MM.1S (cell line): ENCODE data around the gene IL17RE.

Source experiments
- DNase-seq: peaks from one replicate; pipeline ENCODE4 v3.0.0-alpha.2; 2015
- H2AFZ ChIP-seq: fragments of 300-600 bp; sonication (generic); 2 replicates; pipeline ENCODE4 v1.6.0; 2016; ENCODE audit warnings: antibody characterized with exemption, low read length
- H3F3A ChIP-seq: fragments of 300-600 bp; sonication (generic); 2 replicates; pipeline ENCODE4 v1.6.1; 2016; ENCODE audit warnings: mild to moderate bottlenecking, antibody characterized with exemption, low read length, moderate library complexity, mixed read lengths; ENCODE audit not compliant: insufficient read depth
- H3K27ac ChIP-seq: fragments of 300-600 bp; sonication (generic); 2 replicates; pipeline ENCODE4 v1.5.1; 2016; ENCODE audit warnings: mild to moderate bottlenecking, low read length
- H3K27me3 ChIP-seq: fragments of 300-600 bp; sonication (generic); replicated peaks from 2 replicates; pipeline ENCODE4 v1.6.0; 2016; ENCODE audit warnings: low read length; ENCODE audit not compliant: insufficient read depth
- H3K36me3 ChIP-seq: fragments of 300-600 bp; sonication (generic); replicated peaks from 2 replicates; pipeline ENCODE4 v1.6.1; 2016; ENCODE audit warnings: mild to moderate bottlenecking, low read length, mixed read lengths; ENCODE audit not compliant: insufficient read depth
- H3K4me1 ChIP-seq: fragments of 300-600 bp; sonication (generic); 2 replicates; pipeline ENCODE4 v1.6.1; 2016; ENCODE audit warnings: low read length, mixed read lengths
- H3K4me2 ChIP-seq: fragments of 300-600 bp; sonication (generic); 2 replicates; pipeline ENCODE4 v1.6.0; 2016; ENCODE audit warnings: low read depth, low read length
- H3K4me3 ChIP-seq: fragments of 300-600 bp; sonication (generic); 2 replicates; pipeline ENCODE4 v1.5.1; 2016; ENCODE audit warnings: low read length, mixed read lengths
- H3K79me2 ChIP-seq: fragments of 300-600 bp; sonication (generic); 2 replicates; pipeline ENCODE4 v1.6.1; 2016; ENCODE audit warnings: mixed run types, low read length, mixed read lengths
- H3K9ac ChIP-seq: fragments of 300-600 bp; sonication (generic); 2 replicates; pipeline ENCODE4 v1.6.1; 2016; ENCODE audit warnings: low read length, mixed read lengths
- H3K9me2 ChIP-seq: fragments of 300-600 bp; sonication (generic); replicated peaks from 2 replicates; pipeline ENCODE4 v1.6.1; 2016; ENCODE audit warnings: mild to moderate bottlenecking, low read length, mixed read lengths; ENCODE audit not compliant: insufficient read depth
- H3K9me3 ChIP-seq: fragments of 300-600 bp; sonication (generic); replicated peaks from 2 replicates; pipeline ENCODE4 v1.6.1; 2016; ENCODE audit warnings: mild to moderate bottlenecking, low read length, mixed read lengths; ENCODE audit not compliant: insufficient read depth
- H4K20me1 ChIP-seq: fragments of 300-600 bp; sonication (generic); 2 replicates; pipeline ENCODE4 v1.6.1; 2016; ENCODE audit warnings: mild to moderate bottlenecking, low read length, moderate library complexity, mixed read lengths; ENCODE audit not compliant: insufficient read depth
- EZH2 ChIP-seq: fragments of 300-600 bp; sonication (generic); optimal IDR thresholded peaks from 2 replicates; pipeline ENCODE3; 2017; ENCODE audit warnings: low read depth, mild to moderate bottlenecking, antibody characterized with exemption, low read length, mixed read lengths
- EZH2phosphoT487 ChIP-seq: fragments of 300-600 bp; sonication (generic); IDR thresholded peaks from 2 replicates; pipeline ENCODE4 v1.6.1; 2018; ENCODE audit warnings: antibody characterized with exemption, low read length
- TF ChIP-seq, protein P1 (sequence below): fragments of 300-600 bp; sonication (generic); IDR thresholded peaks from 2 replicates; pipeline ENCODE4 v1.5.1; 2016; ENCODE audit warnings: antibody characterized with exemption, low read length, mixed read lengths

Gene IL17RE

GRCh38 chr3:9881441-9881840 is 21.2 kb upstream of the IL17RE start:
- no peaks in the 10 kb centered on the region for H3F3A ChIP-seq
- H3K9me3 ChIP-seq, result no peaks in the 10 kb centered on the region
- TF ChIP-seq EZH2phosphoT487 (no peak), EZH2 (no peak)
- TF ChIP-seq, protein P1, sequence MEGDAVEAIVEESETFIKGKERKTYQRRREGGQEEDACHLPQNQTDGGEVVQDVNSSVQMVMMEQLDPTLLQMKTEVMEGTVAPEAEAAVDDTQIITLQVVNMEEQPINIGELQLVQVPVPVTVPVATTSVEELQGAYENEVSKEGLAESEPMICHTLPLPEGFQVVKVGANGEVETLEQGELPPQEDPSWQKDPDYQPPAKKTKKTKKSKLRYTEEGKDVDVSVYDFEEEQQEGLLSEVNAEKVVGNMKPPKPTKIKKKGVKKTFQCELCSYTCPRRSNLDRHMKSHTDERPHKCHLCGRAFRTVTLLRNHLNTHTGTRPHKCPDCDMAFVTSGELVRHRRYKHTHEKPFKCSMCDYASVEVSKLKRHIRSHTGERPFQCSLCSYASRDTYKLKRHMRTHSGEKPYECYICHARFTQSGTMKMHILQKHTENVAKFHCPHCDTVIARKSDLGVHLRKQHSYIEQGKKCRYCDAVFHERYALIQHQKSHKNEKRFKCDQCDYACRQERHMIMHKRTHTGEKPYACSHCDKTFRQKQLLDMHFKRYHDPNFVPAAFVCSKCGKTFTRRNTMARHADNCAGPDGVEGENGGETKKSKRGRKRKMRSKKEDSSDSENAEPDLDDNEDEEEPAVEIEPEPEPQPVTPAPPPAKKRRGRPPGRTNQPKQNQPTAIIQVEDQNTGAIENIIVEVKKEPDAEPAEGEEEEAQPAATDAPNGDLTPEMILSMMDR, result no peak
- H2AFZ ChIP-seq, result no peak overlapping the region
- H4K20me1 ChIP-seq, result no peaks in the 10 kb centered on the region
- no peaks in the 10 kb centered on the region for H3K27me3 ChIP-seq
- no peaks in the 10 kb centered on the region for H3K4me1 ChIP-seq
- no peak overlapping the region for H3K4me2 ChIP-seq
- H3K36me3 ChIP-seq, result no peaks in the 10 kb centered on the region
- no peaks in the 10 kb centered on the region for H3K79me2 ChIP-seq
- DNase-seq, result no peak
- H3K9ac ChIP-seq, result no peak overlapping the region
- no peak overlapping the region for H3K27ac ChIP-seq
- no peak overlapping the region for H3K4me3 ChIP-seq
- no peaks in the 10 kb centered on the region for H3K9me2 ChIP-seq

DNA sequence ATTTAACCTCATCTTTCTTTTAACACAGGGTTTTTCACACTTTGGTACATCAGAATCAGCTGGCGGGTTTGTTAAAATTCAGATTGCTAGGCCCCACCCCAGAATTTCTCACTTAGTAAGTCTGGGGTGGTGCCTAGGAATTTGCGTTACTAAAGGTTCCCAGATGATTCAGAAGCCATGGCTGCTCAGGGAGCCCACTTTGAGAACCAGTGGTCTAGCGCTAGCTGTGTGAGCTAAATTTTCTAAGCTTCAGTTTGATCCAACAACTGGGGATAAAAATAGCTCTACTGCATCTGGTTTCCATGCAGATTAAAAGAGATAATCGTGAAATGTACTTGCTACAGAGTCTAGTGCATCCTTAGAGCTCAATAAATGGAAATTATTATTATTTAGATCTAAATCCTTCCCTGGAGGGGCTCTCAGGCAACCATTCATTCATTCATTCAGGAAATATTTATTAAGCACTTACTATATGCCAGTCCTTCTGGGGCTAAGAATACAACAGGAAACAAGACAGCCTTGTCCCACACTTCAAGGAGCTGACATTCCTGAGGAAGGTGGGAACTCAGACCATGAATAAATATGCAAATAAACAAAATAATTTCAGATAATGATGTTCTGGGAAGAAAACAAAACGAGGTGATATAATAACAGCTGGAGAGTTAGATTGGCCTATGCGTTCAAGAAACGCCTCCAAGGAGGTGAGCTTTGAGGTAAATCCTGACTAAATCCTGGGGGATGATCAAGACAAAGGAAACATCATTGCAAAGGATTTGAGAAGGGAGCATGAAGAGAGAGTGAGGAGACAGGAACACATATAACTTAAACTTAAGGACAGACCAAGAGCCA is 18.7 kb upstream of the IL17RE start:
- Histone ChIP-seq H3K79me2 (no peaks in the 10 kb centered on the region), H3K9me3 (no peaks in the 10 kb centered on the region), H3K4me1 (no peaks in the 10 kb centered on the region), H3K9ac (no peak overlapping the region), H3K36me3 (no peaks in the 10 kb centered on the region), H3K4me2 (no peak overlapping the region), H3K27ac (no peak overlapping the region), H4K20me1 (no peaks in the 10 kb centered on the region), H2AFZ (no peak overlapping the region), H3K4me3 (no peak overlapping the region), H3F3A (no peaks in the 10 kb centered on the region), H3K9me2 (no peaks in the 10 kb centered on the region), H3K27me3 (no peaks in the 10 kb centered on the region; the same call in 1 of the 2 replicates)
- TF ChIP-seq, protein P1, result no peak
- no peak for TF ChIP-seq EZH2phosphoT487
- no peak for TF ChIP-seq EZH2
- DNase-seq, result no peak

DNA sequence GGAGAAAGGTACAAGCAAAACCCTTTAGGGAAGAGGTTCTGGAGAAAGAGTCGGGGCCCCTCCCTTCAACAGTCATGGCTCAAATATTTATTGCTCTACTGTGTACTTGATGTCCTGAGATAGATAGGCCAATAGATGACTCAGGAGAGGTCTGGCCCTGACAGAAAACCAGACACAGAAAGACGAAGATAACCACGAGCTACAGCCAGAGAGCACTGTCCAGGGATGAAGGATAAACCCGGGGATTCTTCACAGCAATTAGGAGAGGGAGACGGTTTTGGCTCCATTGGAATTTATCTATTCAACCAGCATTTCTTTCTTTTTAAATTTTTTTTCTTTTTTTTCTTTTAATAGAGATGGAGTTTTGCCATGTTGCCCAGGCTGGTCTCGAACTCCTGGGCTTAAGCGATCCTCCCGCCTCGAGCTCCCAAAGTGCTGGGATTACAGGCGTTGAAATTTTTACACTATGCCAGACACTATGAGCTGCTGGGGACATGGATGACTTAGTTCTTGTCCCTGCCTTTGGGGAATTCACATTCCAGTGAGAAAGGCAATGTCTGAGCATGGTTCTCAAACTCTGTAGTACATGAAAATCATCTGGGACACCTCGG is 18.0 kb upstream of the IL17RE start:
- Histone ChIP-seq H3K4me3 (no peak overlapping the region), H3F3A (no peaks in the 10 kb centered on the region), H3K27ac (no peak overlapping the region), H3K9me3 (no peaks in the 10 kb centered on the region), H4K20me1 (no peaks in the 10 kb centered on the region), H3K4me2 (no peak overlapping the region), H3K79me2 (no peaks in the 10 kb centered on the region), H3K36me3 (no peaks in the 10 kb centered on the region), H3K4me1 (no peaks in the 10 kb centered on the region), H2AFZ (no peak overlapping the region), H3K9ac (no peak overlapping the region), H3K27me3 (no peaks in the 10 kb centered on the region; the same call in 1 of the 2 replicates), H3K9me2 (no peaks in the 10 kb centered on the region)
- DNase-seq, result no peak
- TF ChIP-seq, protein P1, result no peak
- TF ChIP-seq EZH2phosphoT487 (no peak), EZH2 (no peak)
